HTERT RPE-1 (cell line): ENCODE measurements around the gene SLC35A5.

Experiments
- in situ Hi-C: fragments of 300-500 bp; cut with MboI; formaldehyde crosslinking; loops from 4 replicates; pipeline ENCODE4 v1.14.3; 2020; ENCODE audit warnings: low sequenced_read_pairs

Gene SLC35A5

GRCh38 chr3:112623213-112623612, 61.4 kb downstream of the SLC35A5 start:
- in situ Hi-C loops, result no loop called here

DNA sequence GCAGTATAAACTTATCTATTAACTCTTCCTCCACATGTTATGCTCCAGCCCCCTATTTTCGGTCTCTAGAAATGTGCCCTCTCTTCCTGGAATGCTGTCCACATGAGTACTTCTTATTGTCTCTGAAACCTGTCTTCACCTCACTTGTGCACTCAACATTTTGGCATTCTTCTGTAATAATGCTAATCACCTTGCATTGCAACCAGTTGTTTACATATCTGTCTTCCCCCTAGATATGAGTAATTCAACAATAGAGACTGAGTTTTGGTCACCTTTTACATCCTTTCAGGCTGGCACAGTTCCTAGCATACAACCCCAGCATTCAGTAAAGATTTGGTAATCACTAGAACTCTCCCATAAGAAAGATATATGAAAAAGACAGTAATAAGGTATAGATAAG, 61.9 kb downstream of the SLC35A5 start:
- in situ Hi-C loops, result no loop called here

DNA sequence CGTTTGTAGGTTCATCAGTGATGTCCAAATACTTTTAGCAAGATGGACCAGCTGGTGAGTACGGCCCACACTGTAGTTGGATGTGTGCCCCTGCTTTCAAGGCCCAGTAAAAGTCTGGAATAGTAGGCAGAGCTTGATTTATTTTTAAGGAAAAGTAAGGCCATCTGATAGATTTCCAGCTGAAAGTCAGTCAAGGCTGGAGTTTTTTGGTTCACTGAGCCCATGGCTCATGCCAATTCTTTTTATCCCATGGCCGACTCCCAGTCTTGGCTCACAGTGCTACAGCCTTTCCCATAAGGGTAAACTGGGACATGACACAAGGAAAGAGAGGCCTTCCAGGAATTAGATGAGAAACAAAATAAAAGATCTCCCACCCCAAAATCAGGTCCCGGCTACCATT, 65.6 kb downstream of the SLC35A5 start:
- in situ Hi-C loops, result no loop called here

DNA sequence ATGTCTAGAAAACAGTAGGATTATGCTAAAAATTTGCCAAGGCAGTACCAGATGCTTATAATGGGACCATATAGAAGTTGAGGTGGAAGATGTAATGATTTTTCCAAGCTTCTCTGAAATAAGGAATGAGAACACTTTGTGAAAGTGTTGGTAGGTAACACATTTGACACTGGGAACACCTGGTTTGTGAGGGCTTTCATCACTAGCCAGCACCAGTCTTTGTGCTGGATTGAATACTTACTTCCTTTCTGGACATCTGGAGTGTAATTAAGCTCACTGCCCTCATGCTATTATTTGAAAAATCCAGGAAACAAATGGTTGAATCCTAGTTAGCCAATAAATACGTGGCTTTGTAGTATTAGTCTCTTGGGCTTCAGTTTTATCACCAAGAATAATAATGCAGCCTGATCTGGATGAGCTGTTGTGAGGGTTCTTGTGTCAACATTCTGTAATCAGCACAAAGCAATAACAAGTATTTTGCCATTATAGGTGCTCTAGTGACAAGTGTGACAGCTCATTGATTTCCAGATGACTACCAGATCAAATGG, 66.1 kb downstream of the SLC35A5 start:
- in situ Hi-C loops, result no loop called here

- in situ Hi-C loops, result no loop called here
Measured at GRCh38 chr3:112629425-112629824, 67.6 kb downstream of the SLC35A5 start.

GRCh38 chr3:112631257-112631656, 69.4 kb downstream of the SLC35A5 start:
- in situ Hi-C loops, result no loop called here

DNA sequence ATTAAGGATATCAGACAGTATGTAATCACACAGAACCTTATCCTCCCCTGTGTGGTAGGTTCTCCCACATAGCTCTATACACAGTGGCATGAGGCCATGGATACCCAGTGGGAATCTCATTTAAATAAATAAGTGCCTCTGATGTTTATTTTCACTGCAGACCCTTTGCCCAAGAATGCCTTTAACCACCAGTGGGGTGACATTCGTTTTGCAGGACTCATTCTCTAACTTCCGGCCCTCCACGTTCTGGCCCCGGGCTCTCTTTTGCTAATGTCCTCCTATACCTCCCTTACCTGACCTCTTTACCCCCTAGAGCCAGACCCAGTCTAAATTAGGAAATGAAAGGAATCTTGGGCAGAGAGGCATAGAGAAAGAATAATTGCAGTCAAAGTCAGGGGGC, 70.8 kb downstream of the SLC35A5 start:
- in situ Hi-C loops, result no loop called here

DNA sequence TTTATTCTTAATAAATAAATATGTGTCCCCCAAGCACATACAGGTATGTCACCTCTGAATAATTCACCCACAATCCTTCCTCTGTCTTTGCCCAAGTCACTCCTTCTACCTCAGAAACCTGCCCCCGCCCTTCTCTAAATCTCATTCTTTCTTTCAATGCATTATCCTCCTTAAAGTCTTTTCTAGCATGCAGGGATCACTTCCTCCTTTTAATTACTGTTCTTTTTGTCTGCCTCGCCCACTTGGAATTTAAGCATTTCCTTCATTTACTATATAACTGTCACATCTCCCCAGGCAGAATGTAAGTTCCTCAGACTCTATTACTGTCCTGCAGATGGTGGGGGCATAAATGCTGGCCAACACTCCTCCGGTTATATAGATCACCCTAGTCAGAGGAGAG, 71.3 kb downstream of the SLC35A5 start:
- in situ Hi-C loops, result no loop called here

DNA sequence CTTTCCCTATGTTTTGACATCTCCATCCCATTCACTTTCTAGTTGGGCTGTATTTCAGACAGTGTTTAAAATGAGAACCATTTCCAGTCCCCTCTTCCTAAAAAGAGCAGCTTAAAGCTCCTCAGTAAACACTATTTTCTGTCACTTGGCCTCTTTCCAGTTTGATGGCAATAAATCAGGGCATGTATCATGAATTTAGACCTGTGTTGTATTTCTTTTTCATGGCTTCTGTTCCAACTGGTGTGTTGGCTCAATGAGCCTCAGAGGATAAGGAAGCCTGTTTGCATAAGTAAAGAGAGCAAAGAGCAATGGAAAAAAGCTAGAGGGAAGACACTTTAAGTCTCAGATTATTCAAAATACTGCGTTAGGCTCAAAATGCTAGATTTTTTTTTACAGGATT, 71.9 kb downstream of the SLC35A5 start:
- in situ Hi-C loops, result no loop called here

DNA sequence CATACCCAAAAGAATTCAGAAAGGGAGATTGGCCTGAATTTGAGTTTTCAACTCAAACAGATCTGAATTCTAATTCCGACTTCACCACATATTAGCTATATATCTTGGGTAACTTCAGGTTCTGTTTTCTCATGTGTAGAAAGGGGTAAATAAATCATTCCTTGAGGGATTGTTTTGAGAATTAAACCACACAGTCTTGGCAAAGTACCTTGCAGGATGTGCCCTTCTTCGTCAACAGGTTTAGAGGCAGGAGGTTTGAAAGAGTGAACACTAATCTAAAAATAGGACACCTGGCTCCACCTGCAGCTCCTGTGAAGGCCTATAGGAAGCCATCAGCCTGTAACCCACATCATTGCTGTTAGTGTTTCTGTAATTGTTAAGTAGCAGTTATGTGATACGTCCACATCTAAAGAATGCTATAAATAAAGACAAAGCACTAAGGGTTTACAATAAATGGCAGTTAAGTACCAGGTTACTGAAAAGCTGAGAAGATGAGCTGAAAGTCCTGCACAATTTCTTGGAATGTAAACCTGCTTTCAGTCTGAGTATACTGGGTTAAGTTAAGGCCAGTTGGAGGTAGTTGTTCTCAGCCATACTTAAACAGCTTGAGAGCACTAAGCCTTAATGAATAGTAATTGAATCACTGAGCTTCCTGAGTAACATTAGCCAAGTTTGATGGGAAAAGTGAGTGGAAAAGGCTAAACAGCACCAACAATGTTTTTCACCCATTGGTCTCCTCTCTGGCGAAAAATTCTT, 73.1 kb downstream of the SLC35A5 start:
- in situ Hi-C loops, result no loop called here
